GM21367 (cell line): Measurements from ENCODE around the gene AGPAT4.

Experiments used
- ATAC-seq: cut with Tn5 transposase; IDR thresholded peaks from one replicate; pipeline ENCODE4 v1.9.1; 2021; ENCODE audit not compliant: unreplicated experiment

Gene AGPAT4

DNA sequence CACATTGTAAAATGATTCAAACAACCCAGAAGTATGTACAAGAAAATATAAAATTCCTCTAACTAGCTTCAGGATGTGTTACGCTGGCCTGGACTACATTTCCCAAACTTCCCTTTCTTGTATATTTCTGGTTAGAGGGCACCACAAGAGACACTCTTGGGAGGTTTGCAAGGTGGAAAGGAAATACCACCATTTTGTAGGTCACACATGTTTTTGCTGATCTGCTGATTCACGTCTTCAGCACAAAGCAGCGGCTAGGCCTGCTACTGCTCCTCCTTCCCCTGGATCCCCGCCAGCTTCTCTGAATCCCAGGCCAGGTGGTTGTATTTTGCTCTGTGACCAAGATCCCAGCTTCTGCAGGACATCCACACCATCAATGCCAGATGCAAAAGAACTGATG is 104.2 kb downstream of the AGPAT4 start:
- ATAC-seq, result no peak

DNA sequence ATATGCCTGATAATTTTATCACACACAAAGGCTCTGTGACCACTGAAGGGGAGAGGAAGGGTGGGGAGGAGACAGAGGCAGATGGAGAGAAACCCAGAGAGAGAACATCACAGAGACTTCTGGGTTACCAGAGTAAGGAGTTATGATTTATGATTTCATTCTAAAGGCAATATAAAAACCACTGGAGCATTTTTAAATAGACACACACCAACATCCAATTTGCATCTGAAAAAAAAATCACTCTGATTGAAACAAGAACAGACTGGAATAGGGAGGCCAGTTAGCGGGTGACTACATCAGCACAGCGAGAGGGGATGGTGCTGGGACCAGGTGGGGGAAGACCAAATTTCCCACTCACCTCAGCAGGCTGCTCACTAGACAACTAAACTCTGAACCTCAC is 104.8 kb downstream of the AGPAT4 start:
- ATAC-seq, result no peak

DNA sequence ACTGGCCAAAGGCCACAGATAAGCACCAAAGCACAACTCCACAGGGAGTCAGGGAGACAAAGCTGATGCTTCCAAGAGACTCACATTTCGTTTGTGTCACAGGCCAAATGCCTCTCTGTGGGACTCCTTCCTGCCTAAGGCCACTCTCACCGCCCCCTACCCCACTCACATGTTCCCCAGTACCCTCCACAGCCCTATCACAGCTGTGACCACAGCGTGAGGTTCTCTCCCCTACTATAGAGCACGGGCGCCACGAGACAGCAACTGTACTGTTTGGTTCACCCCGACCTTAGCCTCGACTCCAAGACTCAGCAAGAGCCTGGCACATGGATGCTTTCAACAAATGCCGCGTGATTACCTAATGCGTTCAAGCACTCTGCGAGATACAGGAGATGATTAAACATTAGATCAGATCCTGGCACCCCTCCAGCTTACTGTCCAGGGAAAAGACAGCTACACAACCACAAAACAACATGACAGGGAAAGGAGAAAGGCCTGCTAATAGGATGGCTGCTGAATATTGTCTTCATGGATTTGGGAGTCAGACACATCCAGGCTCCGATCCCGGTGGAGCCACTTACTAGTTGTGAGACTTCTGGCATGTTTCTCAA is 105.5 kb downstream of the AGPAT4 start:
- ATAC-seq, result no peak

DNA sequence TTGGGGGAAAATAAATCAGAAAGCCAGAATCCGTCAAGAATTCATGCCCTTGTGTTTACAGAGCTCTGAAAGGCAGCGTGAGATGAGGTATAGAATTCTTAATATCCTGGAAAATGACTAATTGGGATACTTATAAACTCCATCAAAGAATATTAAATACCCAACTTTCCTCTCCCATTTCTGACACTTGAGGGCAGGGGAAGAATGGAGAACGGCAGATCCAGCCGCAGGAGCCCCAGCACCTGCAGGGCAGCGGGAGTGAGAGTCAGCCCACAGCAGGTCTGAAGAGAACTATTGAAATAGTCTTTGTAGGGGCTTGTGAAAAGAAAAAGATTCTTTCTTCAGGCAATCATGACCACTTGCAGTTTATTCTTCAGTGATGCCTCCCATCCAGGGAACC is 107.2 kb downstream of the AGPAT4 start:
- ATAC-seq, result no peak

DNA sequence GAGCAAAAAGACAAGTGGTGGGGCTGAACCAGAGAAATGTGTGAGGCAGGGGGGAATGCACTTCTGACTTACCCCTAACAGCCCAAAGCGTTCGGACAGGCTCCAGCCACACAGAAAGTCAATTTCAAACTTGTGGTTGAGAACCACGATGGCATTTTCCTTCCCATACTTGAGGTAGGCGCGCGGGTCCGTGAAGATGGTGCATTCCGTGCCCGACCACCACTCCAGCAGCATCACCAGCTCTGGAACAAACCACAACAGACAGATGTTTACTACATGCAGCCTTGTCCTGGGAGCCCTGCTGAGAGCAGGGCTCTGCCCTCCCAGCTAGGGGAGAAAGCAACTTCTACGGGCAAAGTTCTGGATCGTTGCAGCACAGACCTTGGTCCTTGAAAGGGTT is 107.7 kb downstream of the AGPAT4 start:
- ATAC-seq, result no peak

DNA sequence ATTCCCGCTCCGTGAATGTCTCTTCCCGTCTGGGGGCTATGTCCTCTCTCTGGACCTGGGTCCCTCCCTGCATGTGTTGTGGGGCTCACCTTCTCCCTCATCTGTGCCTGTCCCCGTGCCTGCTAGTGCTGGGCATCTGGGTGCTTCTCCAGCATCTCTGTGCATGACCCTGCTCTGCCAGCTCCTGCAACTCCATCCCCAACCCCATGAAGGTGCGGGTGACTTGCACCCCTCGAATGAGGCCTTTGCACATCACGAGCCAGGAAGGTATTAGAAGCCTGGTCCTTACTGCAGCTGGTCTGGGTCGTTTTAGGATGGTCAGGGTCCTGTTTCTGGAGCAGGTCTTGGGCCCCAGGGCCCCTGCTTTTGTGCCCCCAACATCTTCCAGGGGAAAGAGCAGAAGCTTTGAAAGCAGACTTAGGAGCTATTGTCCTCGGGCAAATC is 109.7 kb downstream of the AGPAT4 start:
- no peak for ATAC-seq

DNA sequence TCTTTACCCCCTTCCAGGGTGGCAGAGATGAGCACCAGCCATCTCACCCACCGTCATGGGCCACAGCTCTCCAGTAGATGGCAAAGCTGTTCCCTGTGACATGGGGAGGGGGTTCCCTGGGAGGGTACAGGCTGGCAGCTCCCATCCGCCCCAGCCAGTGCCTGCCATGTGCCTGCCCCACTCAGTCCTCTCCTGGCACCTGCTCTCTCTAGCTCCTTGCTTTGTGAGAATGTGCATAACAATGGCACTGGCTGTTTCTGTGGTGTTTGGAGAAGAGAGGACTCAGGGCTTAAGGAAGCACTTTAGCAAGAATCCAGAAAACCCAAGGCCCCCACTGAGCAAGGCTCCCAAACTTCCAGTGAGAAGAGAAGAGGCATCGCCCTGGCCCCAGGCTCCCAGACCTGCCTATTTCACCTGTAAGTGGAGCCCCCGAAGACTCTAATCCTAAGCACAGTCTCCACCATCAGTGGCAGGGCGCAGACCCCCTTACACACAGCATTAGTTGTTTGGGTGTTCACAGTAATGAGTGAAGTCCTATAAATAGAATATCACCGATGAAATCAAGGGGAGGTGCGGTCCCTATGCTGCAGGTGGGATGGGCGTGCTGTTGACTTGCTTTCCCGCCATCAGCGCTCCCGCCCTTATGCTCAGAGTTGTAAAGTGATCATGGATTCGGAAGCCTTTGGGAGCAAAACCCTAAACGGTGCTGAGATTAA is 110.2 kb downstream of the AGPAT4 start:
- no peak for ATAC-seq

DNA sequence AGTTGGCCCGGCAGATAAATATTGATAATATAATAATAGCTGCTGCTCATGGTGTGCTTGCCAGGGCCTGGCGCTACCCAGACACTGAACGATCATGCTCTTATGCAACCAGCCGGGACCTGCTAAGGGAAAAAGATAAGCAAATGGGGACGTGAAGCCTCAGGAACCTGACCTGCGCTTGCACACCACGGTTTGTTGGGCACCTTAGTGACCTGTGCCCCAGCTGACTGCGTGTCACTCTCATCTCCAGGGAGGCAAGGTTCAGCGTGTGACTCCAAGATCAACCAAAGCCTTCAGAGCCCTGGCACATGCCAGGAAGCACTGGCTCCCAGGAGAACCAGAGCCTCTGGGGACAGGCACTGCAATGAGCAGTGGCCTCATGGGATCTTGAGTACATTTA is 111.1 kb downstream of the AGPAT4 start:
- no peak for ATAC-seq

DNA sequence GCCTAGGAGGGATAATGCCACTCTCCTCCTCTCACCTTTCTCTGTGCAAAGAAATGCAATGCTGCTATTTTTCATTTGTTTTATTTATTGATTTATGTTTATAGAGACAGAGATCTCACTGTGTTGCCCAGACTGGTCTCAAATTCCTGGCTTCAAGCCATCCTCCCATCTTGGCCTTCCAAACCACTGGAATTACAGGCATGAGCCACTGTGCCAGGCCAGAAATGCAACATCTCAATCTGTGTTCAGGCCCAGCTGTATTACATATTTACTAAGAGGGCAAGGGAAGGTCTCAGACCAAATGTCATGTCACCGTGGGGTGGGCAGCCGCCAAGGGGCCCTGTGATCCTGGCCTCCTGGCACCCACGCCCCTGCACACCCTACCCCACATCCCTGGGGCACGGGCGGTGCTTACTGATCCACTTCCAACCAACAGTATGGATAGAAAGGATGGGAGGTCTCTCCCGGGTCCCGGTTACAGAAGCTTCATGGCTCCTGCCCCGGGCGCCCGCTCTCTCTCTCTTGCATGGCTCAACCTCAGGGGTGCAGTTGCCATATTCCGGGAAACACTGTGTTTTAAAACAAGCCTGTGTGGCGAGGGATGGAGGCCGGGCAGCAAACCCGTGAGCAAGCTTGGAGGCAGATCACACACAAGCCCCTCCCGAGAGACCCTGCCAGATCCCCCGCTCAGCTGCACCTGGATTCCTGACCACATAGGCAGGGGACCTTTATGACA is 111.8 kb downstream of the AGPAT4 start:
- no peak for ATAC-seq

DNA sequence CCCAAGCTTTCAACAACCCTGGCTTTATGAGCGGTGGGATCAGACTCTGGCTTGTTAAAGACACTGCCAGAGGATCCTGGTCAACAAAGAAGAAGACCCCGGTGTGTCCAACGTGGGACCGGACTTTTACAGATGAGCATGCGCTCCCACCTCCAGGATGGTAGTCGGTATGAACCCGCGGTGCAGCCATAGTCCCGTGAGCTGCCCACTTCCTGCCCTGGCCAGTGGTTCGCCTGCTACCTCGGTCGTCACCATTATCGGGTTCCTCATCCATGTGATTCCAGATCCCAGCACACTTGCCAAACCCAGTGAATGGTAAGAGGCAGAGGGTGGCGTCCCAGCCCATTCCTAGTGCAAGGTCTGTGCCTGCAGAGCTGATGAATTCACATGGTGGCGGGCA is 112.7 kb downstream of the AGPAT4 start:
- no peak for ATAC-seq

DNA sequence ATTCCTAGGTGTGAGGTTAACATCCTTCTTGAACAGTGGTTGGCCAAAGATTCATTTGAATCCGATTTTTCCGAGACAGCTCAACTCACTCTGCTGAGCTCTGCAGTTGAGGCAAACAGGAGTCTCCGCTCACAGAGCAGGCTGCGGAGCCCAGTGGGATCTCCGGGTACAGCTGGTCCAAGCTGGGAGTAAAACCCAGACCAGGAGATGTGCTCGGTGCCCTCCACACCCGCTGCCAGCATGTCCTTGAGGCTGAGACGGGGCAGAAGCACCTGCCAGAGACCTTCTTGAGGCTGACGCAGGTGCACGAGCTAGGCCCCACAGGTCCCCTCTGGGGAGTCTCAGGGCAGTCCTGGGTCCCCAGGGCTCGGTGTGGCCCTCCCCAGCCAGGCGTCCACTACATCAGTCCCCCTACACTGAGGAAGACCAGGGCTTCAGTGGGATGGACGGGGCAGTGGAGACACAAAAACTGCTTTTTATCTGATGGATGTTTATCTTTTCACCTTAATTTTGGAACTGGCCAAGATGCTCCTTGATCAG is 119.0 kb downstream of the AGPAT4 start:
- no peak for ATAC-seq

DNA sequence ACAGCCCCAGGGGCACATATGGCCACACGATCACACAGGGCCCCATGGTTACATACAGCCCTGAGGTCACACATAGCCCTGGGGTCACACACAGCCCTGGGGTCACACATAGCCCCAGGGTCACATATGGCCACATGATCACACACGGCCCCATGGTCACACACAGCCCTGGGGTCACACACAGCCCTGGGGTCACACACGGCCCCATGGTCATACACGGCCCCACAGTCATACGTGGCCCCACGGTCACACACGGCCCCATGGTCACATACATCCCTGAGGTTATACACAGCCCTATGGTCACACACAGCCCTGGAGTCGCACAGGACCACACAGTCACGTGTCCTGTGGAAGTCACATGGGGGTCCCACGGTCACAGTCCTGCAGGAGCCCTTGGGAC is 120.1 kb downstream of the AGPAT4 start:
- no peak for ATAC-seq

DNA sequence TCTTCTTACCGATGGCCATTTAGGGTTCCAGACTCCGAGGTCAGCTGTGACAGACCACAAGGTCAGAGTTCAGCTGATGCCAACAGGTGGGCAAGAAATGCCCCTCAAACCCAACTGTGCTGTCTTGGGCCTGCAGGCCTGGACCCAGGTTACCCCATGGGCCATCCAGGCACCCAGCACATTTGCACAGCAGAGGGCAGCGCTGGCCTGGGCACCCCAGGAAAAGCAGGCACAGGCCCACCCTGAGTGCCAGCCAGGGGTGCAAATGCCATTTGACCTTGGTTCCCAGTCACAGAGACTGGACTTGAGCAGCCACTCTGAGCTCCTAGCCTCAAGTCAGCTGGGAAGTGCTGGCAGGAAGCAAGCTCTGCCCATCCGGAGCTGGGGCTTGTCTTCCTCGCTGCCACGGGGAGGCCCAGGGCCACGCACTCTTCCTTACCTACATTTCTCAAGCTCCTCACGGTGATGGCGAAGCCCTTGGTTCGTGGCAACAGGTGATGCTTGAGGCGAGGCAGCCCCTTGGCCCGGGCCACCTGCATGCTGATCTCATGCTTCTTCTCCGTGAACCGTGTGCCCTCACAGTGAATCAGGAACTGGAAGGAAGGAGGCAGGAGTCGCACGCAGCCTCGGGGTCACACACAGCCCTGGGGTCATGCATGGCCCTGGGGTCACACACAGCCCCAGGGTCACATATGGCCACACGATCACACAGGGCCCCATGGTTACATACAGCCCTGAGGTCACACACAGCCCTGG is 120.8 kb downstream of the AGPAT4 start:
- no peak for ATAC-seq

DNA sequence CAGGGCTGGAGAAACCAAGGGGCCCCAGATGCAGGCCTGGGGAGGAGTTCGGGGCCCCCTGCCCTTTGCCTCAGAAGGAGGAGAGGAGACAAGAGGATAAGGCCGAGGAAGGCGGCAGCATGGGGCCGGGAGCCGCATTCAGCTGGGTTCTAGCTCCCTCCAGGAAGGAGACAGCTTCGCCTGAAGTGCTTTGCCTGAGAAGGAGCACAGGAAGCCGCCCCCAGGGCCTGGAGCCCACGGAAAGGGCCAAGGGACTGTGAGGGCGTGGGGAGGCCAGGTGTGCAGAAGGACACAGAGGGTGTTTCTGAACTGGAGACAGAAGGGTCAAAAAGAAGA is 121.4 kb downstream of the AGPAT4 start:
- no peak for ATAC-seq

DNA sequence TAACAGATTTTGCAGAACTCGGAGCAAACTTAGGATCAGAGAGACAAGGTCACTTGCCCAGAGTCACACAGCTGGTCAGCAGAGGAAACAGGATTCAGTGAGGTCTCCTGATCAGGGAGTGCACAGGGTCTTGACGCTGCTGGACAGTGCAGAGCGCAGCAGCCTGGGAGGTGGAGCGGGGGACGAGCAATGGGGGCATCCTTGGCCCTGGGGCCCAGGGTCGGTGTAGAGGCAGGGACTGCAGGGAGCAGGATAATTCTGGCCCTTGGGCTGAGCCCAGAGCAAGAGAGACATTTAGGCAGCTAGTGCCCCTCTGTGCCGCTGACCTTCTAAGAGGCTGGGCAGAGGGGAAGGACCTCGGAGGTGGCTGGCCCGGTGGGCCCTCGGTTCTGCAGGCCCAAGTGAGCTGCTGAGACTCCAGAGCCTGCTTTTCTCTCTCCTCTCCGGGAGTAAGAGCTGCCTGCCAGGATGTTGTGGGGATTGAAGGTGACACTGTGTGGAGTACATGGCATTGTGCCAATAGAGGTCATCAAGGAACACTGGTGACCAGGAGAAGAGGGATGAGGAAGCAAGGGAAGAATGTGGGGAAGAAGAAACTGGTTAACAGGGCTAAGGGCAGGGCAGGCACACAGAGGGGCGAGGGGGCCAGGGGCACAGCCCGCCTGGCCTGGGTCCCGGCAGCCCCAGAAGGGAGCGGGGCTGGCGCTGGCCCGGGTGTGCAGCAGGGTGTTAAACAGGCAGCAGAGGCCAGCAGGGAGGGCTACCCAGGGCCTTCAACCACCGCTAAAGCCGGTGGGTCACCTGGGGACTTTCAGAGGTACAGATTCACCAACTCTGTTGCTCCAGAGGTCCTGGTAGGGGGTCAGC is 122.0 kb downstream of the AGPAT4 start:
- ATAC-seq, result no peak

DNA sequence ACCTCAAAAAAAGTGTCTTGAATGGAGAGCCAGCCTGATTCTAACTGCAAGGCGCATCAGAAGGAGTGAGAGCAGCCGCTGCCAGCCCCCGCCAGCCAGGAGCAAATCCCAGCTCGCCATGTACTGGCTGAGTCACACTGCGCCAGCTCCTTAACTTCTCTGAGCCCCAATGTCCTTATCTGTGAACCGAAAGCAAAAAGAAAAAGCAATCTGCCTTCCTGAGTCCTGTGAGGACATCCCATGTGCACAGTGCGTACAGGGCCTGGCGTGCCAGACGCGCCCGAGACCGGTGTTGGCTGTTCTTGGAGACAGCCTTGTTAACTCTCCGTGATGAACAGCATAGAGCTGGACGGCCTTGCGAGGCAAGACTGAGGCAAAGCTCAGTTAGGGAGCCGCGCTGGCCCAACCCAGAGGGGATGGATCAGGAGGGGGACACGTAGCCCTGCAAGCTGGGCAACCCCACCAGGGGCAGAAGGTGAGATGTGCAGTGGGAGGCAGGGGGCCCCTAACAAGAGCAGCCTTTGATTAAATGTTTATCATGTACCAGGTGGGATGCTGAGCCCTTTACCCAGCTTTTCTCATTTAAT is 122.7 kb downstream of the AGPAT4 start:
- ATAC-seq, result no peak

DNA sequence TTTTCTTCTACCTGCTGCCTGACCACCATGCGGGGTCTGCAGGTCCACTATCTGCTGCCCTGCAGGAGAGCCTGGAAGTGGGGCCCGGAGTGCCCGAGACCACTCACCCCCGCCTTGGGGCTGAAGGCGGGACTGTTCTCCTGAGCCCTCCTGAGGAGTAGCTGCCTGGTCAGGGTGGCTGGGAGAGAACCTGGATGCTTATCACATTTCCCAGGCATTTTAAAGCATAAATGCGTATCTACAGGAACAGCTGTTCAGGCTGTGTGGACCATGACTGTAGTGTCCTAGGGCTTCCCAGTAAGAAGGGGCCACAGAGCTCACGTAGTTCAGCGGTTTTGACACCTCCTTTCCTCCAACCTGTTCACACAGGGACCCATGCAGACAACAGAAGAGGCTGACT is 123.3 kb downstream of the AGPAT4 start:
- ATAC-seq, result no peak

DNA sequence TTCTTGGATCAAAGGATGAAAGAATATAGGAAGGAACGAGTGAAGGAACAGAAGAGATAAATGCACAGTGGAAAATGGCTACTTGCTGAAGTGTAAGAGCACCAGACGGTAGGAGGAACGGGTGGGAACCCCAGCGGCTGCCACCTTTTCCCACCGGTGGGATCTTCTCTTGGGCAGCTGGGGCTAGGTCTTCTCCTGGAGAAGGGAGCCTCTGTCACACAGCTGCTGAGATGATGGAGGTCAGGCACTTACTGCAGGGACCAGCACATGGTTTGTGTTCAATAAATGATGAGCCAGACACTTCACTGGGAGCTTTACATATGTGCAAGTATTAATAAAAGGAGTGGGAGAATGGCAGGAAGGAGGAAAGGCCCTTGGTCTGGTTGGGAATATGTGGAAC is 123.7 kb downstream of the AGPAT4 start:
- ATAC-seq, result no peak

DNA sequence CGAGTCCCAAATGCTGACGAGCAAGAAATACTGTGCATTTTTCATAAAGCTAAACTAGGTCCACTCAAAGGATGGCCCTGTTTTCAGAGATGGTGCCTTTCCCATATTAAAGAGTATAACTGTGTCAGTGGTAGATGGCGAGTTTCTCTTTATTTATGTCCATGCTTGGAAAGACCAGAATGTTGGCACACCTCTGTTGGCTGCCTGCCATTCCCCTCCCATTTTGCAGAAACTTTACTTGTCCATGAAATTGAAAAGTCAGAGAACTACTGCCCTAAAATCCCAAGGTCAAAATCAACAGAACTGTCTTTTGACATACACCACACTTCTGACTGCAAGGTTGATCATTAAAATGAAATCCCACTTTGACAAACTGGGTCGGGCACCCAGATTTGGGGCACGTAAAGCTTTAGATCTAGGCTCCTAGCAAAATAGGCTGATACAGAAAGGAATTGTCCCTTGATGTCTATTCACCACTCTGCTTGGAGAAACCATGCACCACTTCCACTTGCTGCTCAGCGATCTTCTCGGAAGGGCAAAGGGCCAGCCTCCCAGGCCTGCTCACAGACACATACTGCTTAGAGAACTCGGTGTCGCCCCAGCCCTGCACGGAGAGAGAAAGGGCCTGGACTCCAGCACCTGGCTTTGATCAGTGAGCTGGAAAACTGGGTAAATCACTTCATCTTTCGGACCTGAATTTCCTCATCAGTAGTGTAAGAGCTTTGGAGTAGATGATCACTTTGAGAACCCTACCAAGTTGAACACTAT is 130.0 kb downstream of the AGPAT4 start:
- ATAC-seq, result no peak
